Vagina (tissue), 2 donors: ENCODE measurements around the gene KCTD7.
"Not testable (repeated sequence)": the region's sequence is repeated elsewhere in the genome, so short reads cannot be mapped to it uniquely, and the experiment has no call there.

Experiments used
- POLR2A ChIP-seq, 2 donors: fragments of 450-650 bp; IDR thresholded peaks; one replicate each; pipeline ENCODE4 v1.6.1; 2017; ENCODE audit warnings: antibody characterized with exemption in 2 of 2, mild to moderate bottlenecking in 2 of 2, moderate library complexity in 2 of 2
- POLR2AphosphoS5 ChIP-seq, 2 donors: sonication (generic); formaldehyde crosslinking; IDR thresholded peaks; one replicate each; pipeline ENCODE4 v1.9.0; 2017; ENCODE audit warnings: antibody characterized with exemption in 2 of 2, mild to moderate bottlenecking in 2 of 2, low read depth in 1 of 2; ENCODE audit not compliant: insufficient read depth in 1 of 2
- TF ChIP-seq, protein P1 (sequence below), 3 experiments: fragments of 450-650 bp in 2 of 3; fragments of 200-600 bp in 1 of 3; sonication (generic) in 1 of 3; IDR thresholded peaks; one replicate each; pipeline ENCODE4 v1.5.1; 2017 to 2019; ENCODE audit warnings: antibody characterized with exemption in 3 of 3, mild to moderate bottlenecking in 2 of 3, moderate library complexity in 2 of 3

GRCh38 chr7:66651026-66651425, 22.3 kb downstream of the KCTD7 start:
- TF ChIP-seq, protein P1, sequence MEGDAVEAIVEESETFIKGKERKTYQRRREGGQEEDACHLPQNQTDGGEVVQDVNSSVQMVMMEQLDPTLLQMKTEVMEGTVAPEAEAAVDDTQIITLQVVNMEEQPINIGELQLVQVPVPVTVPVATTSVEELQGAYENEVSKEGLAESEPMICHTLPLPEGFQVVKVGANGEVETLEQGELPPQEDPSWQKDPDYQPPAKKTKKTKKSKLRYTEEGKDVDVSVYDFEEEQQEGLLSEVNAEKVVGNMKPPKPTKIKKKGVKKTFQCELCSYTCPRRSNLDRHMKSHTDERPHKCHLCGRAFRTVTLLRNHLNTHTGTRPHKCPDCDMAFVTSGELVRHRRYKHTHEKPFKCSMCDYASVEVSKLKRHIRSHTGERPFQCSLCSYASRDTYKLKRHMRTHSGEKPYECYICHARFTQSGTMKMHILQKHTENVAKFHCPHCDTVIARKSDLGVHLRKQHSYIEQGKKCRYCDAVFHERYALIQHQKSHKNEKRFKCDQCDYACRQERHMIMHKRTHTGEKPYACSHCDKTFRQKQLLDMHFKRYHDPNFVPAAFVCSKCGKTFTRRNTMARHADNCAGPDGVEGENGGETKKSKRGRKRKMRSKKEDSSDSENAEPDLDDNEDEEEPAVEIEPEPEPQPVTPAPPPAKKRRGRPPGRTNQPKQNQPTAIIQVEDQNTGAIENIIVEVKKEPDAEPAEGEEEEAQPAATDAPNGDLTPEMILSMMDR (IDR thresholded peaks at IDR 0.05): not testable (repeated sequence)
- not testable (repeated sequence) for TF ChIP-seq POLR2A (IDR thresholded peaks at IDR 0.05); POLR2AphosphoS5 (IDR thresholded peaks at IDR 0.05; ENCODE audit: insufficient read depth in 1 of 2, low read depth in 1 of 2)
